HG02840 (cell line): ENCODE measurements around the gene MSI2.

Experiments used
- ATAC-seq: cut with Tn5 transposase; IDR thresholded peaks from one replicate; pipeline ENCODE4 v1.9.1; 2021; ENCODE audit warnings: mild to moderate bottlenecking, moderate library complexity, moderate number of reproducible peaks; ENCODE audit not compliant: unreplicated experiment, low FRiP score

Gene MSI2

GRCh38 chr17:57406131-57406980 is 150.0 kb downstream of the MSI2 start:
- ATAC-seq, result no peak

- ATAC-seq, result no peak
Measured at GRCh38 chr17:57406981-57407286, 150.6 kb downstream of the MSI2 start.

GRCh38 chr17:57407287-57408070 is 151.2 kb downstream of the MSI2 start:
- no peak for ATAC-seq

- no peak for ATAC-seq
Measured at GRCh38 chr17:57408071-57408811, 151.9 kb downstream of the MSI2 start.

- no peak for ATAC-seq
Measured at GRCh38 chr17:57410169-57410568, 153.8 kb downstream of the MSI2 start.

- ATAC-seq, result no peak
Measured at GRCh38 chr17:57412520-57413096, 156.3 kb downstream of the MSI2 start.

- no peak for ATAC-seq
Measured at GRCh38 chr17:57413848-57414651, 157.7 kb downstream of the MSI2 start.

- ATAC-seq, result no peak
Measured at GRCh38 chr17:57415751-57416207, 159.5 kb downstream of the MSI2 start.

GRCh38 chr17:57416369-57416768 is 160.0 kb downstream of the MSI2 start:
- ATAC-seq, result no peak

- no peak for ATAC-seq
Measured at GRCh38 chr17:57417956-57418355, 161.6 kb downstream of the MSI2 start.

- ATAC-seq, result no peak
Measured at GRCh38 chr17:57418463-57419246, 162.3 kb downstream of the MSI2 start.

GRCh38 chr17:57419940-57420550 is 163.7 kb downstream of the MSI2 start:
- ATAC-seq, result no peak

GRCh38 chr17:57420734-57421717 is 164.7 kb downstream of the MSI2 start:
- ATAC-seq, result no peak

- ATAC-seq, result peak; percentile 60
Measured at GRCh38 chr17:57422574-57423164, 166.3 kb downstream of the MSI2 start.

- ATAC-seq, result no peak
Measured at GRCh38 chr17:57423541-57423940, 167.2 kb downstream of the MSI2 start.

GRCh38 chr17:57424273-57424672 is 167.9 kb downstream of the MSI2 start:
- no peak for ATAC-seq

GRCh38 chr17:57424777-57425188 is 168.5 kb downstream of the MSI2 start:
- ATAC-seq, result no peak
